Measurements from ENCODE around the gene ZNF593OS. TPM values are rescaled to one million over a fixed set of nuclear protein-coding genes. Genes with fewer than 3 reads are reported as not detected.

ZNF593OS gene
- not detected in 2 replicates for total RNA-seq

DNA sequence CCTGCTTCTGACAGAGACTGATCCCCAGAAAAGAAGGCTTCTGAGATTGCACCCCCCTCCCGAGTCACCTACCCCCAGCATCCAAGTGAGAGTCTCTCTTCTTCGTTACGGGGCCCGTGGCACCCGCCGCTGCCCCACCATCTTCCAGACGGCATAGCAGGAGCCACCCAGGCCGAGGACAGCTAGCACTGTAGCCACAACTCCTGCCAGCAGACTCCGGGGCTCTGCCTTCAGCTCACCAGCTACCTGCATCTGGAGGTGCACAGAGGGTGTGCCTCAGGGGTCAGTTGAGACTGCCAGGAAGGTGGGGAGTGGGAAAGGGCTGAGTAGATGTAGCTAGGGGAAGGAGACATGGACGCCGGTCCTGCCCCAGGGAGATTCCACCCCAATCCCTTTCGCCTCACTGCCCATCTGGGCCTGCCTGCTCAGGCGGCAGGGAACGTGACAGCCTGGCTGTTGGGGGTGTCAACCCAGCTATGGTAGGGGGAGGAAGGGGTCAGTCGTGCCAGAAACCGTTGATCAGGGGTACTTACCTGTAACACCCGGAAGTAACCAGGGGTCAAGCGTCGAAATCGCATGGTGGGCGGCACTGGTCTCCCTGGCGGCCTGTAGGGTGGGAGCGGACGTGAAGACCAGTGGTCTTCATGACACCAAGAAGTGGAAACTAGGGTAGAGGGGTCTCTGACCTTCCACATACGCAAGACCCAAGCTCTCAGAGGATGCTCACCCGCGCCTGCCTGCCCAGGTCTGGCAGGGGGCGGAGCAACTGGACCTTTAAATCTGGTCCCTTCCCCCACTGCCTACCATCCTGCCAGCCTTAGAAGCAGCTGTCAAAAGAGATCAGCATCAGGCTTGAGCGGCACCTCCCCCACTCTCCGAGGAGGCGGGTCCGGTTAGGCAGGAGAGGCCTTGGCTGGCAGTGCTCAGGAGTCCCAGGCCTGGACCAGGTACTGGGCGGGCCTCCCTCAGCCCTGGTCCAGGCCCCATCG lies at the start of gene ZNF593OS:
Gene ZNF593OS (minus strand): TSS at position 749 of the 989 bp plus-strand sequence. CDS start 171 bp downstream, at position 578.

DNA sequence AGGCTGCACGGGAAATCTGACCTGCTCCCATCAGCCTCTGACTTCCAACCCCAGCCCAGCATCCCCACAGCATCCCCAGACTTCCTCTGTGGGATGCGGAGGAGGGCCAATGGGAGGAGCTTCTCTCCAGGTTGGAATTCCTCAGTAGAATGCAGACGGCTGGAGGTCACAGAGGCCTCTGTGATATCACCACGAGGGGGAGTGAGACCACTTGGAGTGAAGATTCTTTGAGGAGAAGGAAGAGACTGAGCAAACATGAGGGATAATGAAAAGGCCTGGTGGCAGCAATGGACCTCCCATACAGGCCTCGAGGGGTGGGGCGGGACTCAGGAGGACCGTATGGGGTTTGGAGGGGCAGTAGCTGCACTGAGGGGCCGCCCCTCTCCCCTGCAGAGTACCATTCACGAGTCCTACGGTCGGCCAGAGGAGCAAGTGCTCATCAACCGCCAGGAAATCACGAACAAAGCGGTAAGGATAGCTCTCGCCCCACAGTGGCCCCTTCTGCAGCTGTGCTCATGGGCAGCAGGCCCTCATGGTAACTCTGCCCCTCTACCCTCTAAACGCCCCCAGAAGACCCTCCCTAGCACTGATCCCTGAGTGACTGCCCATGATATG lies 18.8 kb upstream of the ZNF593OS start, which contains the start of gene CATSPER4:
Gene CATSPER4 (plus strand): TSS at position 230 of the 615 bp plus-strand sequence. CDS start 26 bp downstream, at position 256.

DNA sequence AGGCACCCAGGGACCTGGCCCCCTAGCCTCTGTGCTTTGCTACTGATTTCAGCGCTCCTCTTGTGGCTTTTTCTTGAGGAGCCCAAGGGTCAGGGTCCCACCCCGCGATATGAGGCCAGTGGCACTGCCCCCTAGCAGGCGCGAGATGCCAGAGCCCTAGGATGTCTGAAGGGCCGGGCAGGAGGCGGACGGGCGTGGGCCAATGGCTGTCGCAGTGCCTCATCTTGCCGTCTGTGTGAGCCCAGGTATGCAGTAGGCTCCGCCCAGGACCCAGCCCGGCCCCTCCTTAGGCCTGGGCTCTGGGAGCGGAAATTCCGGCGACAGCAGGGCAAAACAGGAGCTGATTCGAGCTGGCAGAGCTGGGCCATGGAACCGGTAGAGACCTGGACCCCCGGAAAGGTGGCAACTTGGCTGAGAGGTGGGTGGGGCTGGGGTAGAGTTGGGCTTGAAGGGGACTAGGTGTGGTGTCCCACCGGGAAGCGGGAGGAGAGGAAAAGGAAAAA lies 5.6 kb upstream of the ZNF593OS start, which contains the start of gene CNKSR1:
Gene CNKSR1 (plus strand): TSS at position 310 of the 503 bp plus-strand sequence. CDS start 57 bp downstream, at position 367.

DNA sequence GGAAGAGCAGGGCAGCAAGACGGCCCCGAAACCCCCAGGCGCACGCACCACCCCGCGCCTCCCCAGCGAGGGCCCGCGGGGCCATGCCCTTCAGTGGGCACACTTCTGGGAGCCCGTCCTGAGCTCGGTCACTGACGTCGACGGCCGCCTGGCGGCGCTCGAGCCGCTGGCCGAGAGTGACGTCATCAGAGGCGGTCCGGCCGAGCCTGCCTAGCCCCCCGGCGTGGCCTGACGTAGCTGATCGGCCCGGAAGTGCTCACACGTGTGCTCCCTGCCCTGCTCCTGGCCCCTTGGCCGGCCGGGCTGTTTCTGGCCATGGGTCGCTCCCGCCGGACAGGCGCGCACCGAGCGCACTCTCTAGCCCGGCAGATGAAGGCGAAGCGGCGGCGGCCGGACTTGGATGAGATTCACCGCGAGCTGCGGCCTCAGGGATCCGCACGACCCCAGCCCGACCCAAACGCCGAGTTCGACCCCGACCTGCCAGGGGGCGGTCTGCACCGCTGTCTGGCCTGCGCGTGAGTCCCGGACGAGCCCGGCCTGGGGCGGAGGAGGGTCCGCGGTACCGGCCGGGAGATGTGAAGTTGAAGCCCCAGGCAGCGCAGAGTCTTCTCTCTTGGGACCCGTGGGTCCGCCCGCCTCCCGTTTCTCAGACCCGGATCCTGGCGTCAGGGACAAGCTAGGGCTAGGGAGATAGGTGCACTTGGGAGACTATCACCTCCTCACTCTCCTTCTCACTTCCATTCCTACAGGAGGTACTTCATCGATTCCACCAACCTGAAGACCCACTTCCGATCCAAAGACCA lies 1.8 kb downstream of the ZNF593OS start, which contains the start of gene ZNF593:
Gene ZNF593 (plus strand): TSS at position 240 of the 803 bp plus-strand sequence. CDS start 76 bp downstream, at position 316.

DNA sequence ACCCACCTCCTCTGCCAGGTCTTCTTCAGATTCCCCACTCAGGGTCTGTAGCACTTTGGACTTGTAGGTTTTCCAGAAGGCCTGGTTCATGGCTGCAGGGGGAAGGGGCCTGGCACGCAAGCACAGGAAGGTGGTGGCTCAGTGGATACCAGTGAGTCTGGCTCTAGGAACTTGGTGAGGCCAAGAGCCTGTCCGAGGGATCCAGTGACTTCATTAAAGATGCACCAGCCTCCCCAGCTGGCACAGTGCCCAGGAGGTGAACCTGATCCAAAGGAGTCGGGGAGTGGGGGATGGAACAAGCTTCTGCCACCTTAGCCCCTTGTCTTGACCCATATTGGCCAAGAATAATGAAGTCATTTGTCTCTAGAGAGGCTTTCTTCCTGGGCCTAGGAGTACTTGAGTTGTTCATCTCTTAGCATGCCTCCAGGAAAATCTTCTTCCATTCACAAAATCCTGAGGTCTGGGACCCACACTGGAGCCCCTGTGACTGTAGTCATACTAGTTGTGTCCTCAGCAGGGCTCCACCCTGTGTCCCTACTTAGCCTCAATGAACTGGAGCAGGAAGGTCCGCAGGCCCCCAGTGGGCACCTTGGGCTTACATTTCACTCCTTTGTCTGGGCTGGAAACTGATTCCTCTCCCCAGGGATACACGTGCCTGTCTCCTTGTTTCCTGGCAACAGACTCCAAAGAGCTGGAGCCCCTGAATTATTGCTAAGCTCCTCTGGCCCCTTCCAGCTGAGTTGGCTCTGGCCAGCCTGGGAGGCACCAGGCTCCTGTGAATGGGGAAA lies 3.0 kb downstream of the ZNF593OS start, which contains the start of gene C1orf232:
Gene C1orf232 (minus strand): TSS at position 554 of the 788 bp plus-strand sequence. CDS start 464 bp downstream, at position 90.

DNA sequence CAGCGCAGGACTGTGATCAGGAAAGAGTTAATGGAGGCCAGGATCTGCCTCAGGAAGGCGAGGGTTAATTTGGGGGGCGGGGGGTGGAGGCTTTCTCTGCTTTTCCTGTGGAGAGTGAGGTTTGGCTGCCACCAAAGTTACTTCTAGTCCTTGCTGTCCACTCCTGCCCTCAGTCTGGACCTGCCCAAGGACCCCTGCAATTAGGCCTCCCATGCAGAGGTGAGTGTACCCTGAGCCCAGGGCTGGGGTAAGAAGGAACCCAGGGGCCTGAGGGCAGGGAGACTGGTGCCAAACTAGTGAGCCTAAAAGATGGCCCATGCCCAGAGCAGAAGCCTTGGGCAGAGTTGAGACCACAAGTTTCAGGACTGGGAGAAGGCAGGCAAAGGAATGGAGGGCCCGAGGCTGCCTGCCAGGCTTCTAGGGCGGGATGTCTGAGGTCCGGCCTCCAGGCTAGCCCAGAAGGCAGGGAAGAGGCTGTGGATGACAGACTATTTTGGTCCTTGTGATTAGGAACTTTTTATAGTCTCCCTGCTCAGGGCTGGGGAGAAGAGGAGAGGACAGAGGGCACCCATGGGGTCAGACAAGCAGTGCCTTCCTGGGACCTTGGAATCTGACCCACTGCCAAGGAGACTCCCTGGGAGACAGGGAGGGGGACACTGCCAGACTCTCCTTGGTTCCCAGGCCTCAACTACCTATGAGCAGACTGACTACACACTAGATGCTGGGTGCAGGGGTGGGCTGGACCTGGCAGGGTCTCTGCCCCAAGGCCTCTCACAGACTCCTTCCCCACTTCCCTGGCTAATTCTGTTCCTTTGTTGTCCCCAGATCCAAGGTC lies 12.5 kb downstream of the ZNF593OS start, which contains the start of gene FAM110D:
Gene FAM110D (plus strand): TSS at position 172 of the 835 bp plus-strand sequence. CDS start 2,213 bp downstream, outside the sequence.

Other genes with a start within 250 kb of the ZNF593OS start
- gene PAFAH2, start 173.8 kb downstream of the ZNF593OS start, total RNA-seq, result 9.7 and 14.5 TPM in 2 replicates
- gene EXTL1, start 150.1 kb downstream of the ZNF593OS start, total RNA-seq, result 0.30 and 0.34 TPM in 2 replicates
- gene SLC30A2, start 125.7 kb downstream of the ZNF593OS start, total RNA-seq, result not detected in 2 replicates
- not detected in 2 replicates for gene TRIM63, start 104.2 kb downstream of the ZNF593OS start, total RNA-seq
- 1.3 and 1.8 TPM in 2 replicates for gene PDIK1L, start 60.0 kb downstream of the ZNF593OS start, total RNA-seq
- gene FAM110D, start 12.8 kb downstream of the ZNF593OS start, total RNA-seq, result not detected in 2 replicates
- gene C1orf232, start 2.9 kb downstream of the ZNF593OS start, total RNA-seq, result not detected in 2 replicates
- gene ZNF593, start 1.9 kb downstream of the ZNF593OS start, total RNA-seq, result 62.1 and 65.6 TPM in 2 replicates
- 0.15 and 0.17 TPM in 2 replicates for gene CNKSR1, start 5.7 kb upstream of the ZNF593OS start, total RNA-seq
- not detected in 2 replicates for gene CATSPER4, start 18.8 kb upstream of the ZNF593OS start, total RNA-seq
- gene CEP85, start 62.4 kb upstream of the ZNF593OS start, total RNA-seq, result 12.4 and 13.7 TPM in 2 replicates
- gene SH3BGRL3, start 108.3 kb upstream of the ZNF593OS start, total RNA-seq, result 227 and 265 TPM in 2 replicates
- 6.9 and 8.0 TPM in 2 replicates for gene UBXN11, start 134.8 kb upstream of the ZNF593OS start, total RNA-seq
- gene CD52, start 146.1 kb upstream of the ZNF593OS start, total RNA-seq, result not detected in 2 replicates
- gene CRYBG2, start 182.3 kb upstream of the ZNF593OS start, total RNA-seq, result 1.3 TPM in 1 of 2 replicates, not detected in the other
- not detected in 2 replicates for gene ZNF683, start 200.9 kb upstream of the ZNF593OS start, total RNA-seq
- gene LIN28A, start 239.0 kb upstream of the ZNF593OS start, total RNA-seq, result not detected in 2 replicates

All from bronchus fibroblast of lung (primary cell).